ENCODE measurements around the gene CDHR5. TPM values are rescaled to one million over a fixed set of nuclear protein-coding genes. Genes with fewer than 3 reads are reported as not detected.

CDHR5 gene
- total and polyA plus RNA-seq, 2 experiments from 2014 or later = 114 to 166 TPM

GRCh38 chr11:665704-666281 is 41.0 kb upstream of the CDHR5 start:
- TF ChIP-seq EZH2phosphoT487 (IDR thresholded peaks at IDR 0.05; ENCODE audit: low read depth, severe bottlenecking, unreplicated experiment) = no peak
- TF ChIP-seq, protein P1, sequence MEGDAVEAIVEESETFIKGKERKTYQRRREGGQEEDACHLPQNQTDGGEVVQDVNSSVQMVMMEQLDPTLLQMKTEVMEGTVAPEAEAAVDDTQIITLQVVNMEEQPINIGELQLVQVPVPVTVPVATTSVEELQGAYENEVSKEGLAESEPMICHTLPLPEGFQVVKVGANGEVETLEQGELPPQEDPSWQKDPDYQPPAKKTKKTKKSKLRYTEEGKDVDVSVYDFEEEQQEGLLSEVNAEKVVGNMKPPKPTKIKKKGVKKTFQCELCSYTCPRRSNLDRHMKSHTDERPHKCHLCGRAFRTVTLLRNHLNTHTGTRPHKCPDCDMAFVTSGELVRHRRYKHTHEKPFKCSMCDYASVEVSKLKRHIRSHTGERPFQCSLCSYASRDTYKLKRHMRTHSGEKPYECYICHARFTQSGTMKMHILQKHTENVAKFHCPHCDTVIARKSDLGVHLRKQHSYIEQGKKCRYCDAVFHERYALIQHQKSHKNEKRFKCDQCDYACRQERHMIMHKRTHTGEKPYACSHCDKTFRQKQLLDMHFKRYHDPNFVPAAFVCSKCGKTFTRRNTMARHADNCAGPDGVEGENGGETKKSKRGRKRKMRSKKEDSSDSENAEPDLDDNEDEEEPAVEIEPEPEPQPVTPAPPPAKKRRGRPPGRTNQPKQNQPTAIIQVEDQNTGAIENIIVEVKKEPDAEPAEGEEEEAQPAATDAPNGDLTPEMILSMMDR (IDR thresholded peaks at IDR 0.05; ENCODE audit: poor library complexity) = no peak
- no peak for TF ChIP-seq EZH2 (IDR thresholded peaks at IDR 0.05; ENCODE audit: borderline replicate concordance)
- H3K36me3 ChIP-seq (replicated peaks; ENCODE audit: insufficient read depth, low read depth) = no peaks in the 10 kb centered on the region
- no peaks in the 10 kb centered on the region for H3K9me2 ChIP-seq (replicated peaks; ENCODE audit: insufficient read depth)
- 74% methylated on average over 11 of the region's 11 CpGs for WGBS (ENCODE audit: low lambda C conversion rate, missing lambda C conversion rate)
- H3K4me2 ChIP-seq = no peak overlapping the region
- no peak for DNase-seq (ENCODE audit: low spot score)
- H2AFZ ChIP-seq = no peak overlapping the region
- H3K79me2 ChIP-seq = peaks cover 8% of the 10 kb centered on the region
- H3K4me1 ChIP-seq (ENCODE audit: insufficient read depth) = no peaks in the 10 kb centered on the region
- no peaks in the 10 kb centered on the region for H4K20me1 ChIP-seq (ENCODE audit: insufficient read depth, poor library complexity, severe bottlenecking)
- no peaks in the 10 kb centered on the region for H3K27me3 ChIP-seq
- no peak overlapping the region for H3K4me3 ChIP-seq
- H3K27ac ChIP-seq = peak overlapping the region; percentile 53
- no peaks in the 10 kb centered on the region for H3K9me3 ChIP-seq (ENCODE audit: low read depth)

DNA sequence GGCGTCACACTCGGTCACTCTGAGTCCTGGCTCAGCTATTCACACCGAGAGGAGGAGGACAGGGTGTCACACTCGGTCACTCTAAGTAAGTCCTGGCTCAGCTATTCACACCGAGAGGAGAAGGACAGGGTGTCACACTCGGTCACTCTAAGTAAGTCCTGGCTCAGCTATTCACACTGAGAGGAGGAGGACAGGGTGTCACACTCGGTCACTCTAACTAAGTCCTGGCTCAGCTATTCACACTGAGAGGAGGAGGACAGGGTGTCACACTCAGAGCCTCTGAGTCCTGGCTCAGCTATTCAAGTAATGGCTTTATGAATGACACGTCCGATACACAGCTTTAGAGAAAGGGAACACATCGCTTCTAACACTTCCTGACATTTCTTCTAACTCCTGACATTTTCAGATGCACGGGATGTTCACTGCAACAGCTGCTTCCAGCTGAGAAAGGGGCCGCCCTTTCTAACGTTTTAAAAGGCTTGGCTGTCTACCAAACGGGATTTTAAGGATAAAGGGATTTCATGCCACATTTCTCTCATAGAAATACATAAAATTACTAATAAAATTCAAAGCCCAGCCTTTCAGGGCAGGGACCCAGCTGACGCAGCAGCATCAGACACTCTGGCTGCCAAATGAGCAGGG is 40.4 kb upstream of the CDHR5 start:
- 83% methylated on average over 14 of the region's 15 CpGs for WGBS (ENCODE audit: low lambda C conversion rate, missing lambda C conversion rate)
- Histone ChIP-seq H3K4me1 (ENCODE audit: insufficient read depth) (no peaks in the 10 kb centered on the region), H3K79me2 (peaks cover 8% of the 10 kb centered on the region), H2AFZ (no peak overlapping the region), H3K9me3 (ENCODE audit: low read depth) (no peaks in the 10 kb centered on the region), H3K4me3 (no peak overlapping the region), H3K9me2 (replicated peaks; ENCODE audit: insufficient read depth) (no peaks in the 10 kb centered on the region), H3K27ac (peak overlapping the region; percentile 53), H3K27me3 (no peaks in the 10 kb centered on the region), H4K20me1 (ENCODE audit: insufficient read depth, poor library complexity, severe bottlenecking) (no peaks in the 10 kb centered on the region), H3K36me3 (replicated peaks; ENCODE audit: insufficient read depth, low read depth) (no peaks in the 10 kb centered on the region), H3K4me2 (no peak overlapping the region)
- TF ChIP-seq EZH2 (IDR thresholded peaks at IDR 0.05; ENCODE audit: borderline replicate concordance) (no peak), EZH2phosphoT487 (IDR thresholded peaks at IDR 0.05; ENCODE audit: low read depth, severe bottlenecking, unreplicated experiment) (no peak)
- TF ChIP-seq, protein P1 (IDR thresholded peaks at IDR 0.05; ENCODE audit: poor library complexity) = no peak
- peak; percentile 61 for DNase-seq (ENCODE audit: low spot score)

DNA sequence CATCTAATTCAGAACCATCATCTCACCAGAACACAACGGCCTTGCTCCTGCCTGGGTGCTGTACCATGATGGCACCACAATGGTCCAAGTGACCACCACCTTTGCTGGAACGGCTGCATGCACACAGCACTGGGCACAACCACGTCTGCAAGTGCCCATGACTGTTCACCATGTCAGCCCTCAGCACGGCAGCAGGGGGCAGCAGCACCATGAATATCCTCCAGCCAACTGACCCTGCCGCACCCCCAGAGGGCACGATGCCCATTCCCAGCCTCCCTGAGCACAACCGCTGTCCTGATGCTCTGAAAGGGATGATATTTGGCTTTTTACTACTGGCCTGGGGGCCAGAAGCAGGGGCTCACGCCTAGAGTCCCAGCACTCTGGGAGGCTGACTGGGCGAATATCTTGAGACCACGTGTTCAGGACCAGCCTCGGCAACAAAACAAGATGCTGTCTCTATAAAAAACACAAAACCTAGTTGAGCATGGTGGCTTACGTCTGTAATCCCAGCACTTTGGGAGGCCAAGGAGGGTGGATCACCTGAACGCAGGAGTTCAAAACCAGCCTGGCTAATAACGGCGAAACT is 38.0 kb upstream of the CDHR5 start:
- no peaks in the 10 kb centered on the region for H3K4me1 ChIP-seq (ENCODE audit: insufficient read depth)
- H3K4me3 ChIP-seq = no peak overlapping the region
- no peaks in the 10 kb centered on the region for H4K20me1 ChIP-seq (ENCODE audit: insufficient read depth, poor library complexity, severe bottlenecking)
- 77% methylated on average over 15 of the region's 15 CpGs for WGBS (ENCODE audit: low lambda C conversion rate, missing lambda C conversion rate)
- H3K4me2 ChIP-seq = no peak overlapping the region
- no peak overlapping the region for H2AFZ ChIP-seq
- H3K27ac ChIP-seq = no peak overlapping the region
- peak; percentile 68 for DNase-seq (ENCODE audit: low spot score)
- peaks cover 8% of the 10 kb centered on the region for H3K79me2 ChIP-seq
- no peaks in the 10 kb centered on the region for H3K9me3 ChIP-seq (ENCODE audit: low read depth)
- TF ChIP-seq EZH2 (IDR thresholded peaks at IDR 0.05; ENCODE audit: borderline replicate concordance) (no peak), EZH2phosphoT487 (IDR thresholded peaks at IDR 0.05; ENCODE audit: low read depth, severe bottlenecking, unreplicated experiment) (no peak)
- TF ChIP-seq, protein P1 (IDR thresholded peaks at IDR 0.05; ENCODE audit: poor library complexity) = peak; percentile 62
- H3K27me3 ChIP-seq = no peaks in the 10 kb centered on the region
- H3K9me2 ChIP-seq (replicated peaks; ENCODE audit: insufficient read depth) = no peaks in the 10 kb centered on the region
- no peaks in the 10 kb centered on the region for H3K36me3 ChIP-seq (replicated peaks; ENCODE audit: insufficient read depth, low read depth)
